GM12878 (cell line): ENCODE measurements around the gene NMUR1. TPM values are rescaled to one million over a fixed set of nuclear protein-coding genes. Genes with fewer than 3 reads are reported as not detected.

Experiments
- ATAC-seq: fragments of 200-7000 bp; cut with Tn5 transposase; 3 replicates; pipeline ENCODE4 v1.9.1; 2020; ENCODE audit warnings: mild to moderate bottlenecking, moderate library complexity
- BruUV-seq: library from RNA; stranded (reverse); fragments of 400-500 nt; replicated peaks from 2 replicates; lab custom pipeline; 2021; lab: Mats Ljungman, UMichigan
- CTCF ChIA-PET: fragments of 300-600 bp; sonication (Branson Sonifier 250); formaldehyde crosslinking; extraction: SDS; loops from one replicate; lab custom pipeline; 2021; ENCODE audit warnings: inconsistent platforms; lab: Yijun Ruan, JAX
- POLR2A ChIA-PET: fragments of 350-600 bp; formaldehyde crosslinking; extraction: SDS; loops from one replicate; lab custom pipeline; 2021; ENCODE audit warnings: inconsistent platforms; lab: Charles Lee
- RAD21 ChIA-PET: fragments of 300-600 bp; sonication (Branson Sonifier 250); formaldehyde crosslinking; loops from one replicate; lab custom pipeline; 2023; ENCODE audit warnings: antibody characterized with exemption; ENCODE audit not compliant: unreplicated experiment; lab: Charles Lee
- SMC1A ChIA-PET: fragments of 300-600 bp; sonication (Branson Sonifier 250); formaldehyde crosslinking; loops from one replicate; lab custom pipeline; 2023; ENCODE audit not compliant: unreplicated experiment, uncharacterized antibody; lab: Charles Lee
- DNase-seq: peaks from one replicate; pipeline ENCODE4 v3.0.0-alpha.2; 2011; ENCODE audit warnings: low read depth, low spot score
- FAIRE-seq: peaks from 3 replicates; lab custom pipeline; 2011; peaks lifted over from hg19 to GRCh38; lab: Jason Lieb, UNC
- H2AFZ ChIP-seq: 2 replicates; pipeline ENCODE4 v1.6.0; 2011; ENCODE audit warnings: low read depth, low read length, control low read depth; ENCODE audit not compliant: control insufficient read depth
- H3K27ac ChIP-seq: 2 replicates; pipeline ENCODE4 v1.5.1; 2011; ENCODE audit warnings: control low read depth; ENCODE audit not compliant: control insufficient read depth, insufficient read depth
- H3K27me3 ChIP-seq, 2 experiments: replicated peaks in 1 of 2; 2 replicates each; pipeline versions ENCODE4 v1.6.0 to v1.6.1; 2011; ENCODE audit warnings: low read length in 1 of 2; ENCODE audit not compliant: control insufficient read depth in 2 of 2, insufficient read depth in 2 of 2
- H3K36me3 ChIP-seq, 2 experiments: 2 replicates each; pipeline ENCODE4 v1.5.1; 2011; ENCODE audit warnings: low read length in 1 of 2; ENCODE audit not compliant: control insufficient read depth in 2 of 2, insufficient read depth in 2 of 2
- H3K4me1 ChIP-seq: 2 replicates; pipeline ENCODE4 v1.6.1; 2011; ENCODE audit warnings: mild to moderate bottlenecking, low read length, moderate library complexity, mixed read lengths; ENCODE audit not compliant: control insufficient read depth, insufficient read depth
- H3K4me2 ChIP-seq: 2 replicates; pipeline ENCODE4 v1.6.0; 2011; ENCODE audit warnings: control low read depth; ENCODE audit not compliant: control insufficient read depth, insufficient read depth
- H3K4me3 ChIP-seq: fragments of 200-600 bp; sonication (generic); 2 replicates; pipeline ENCODE4 v1.5.1; 2016
- H3K79me2 ChIP-seq: 2 replicates; pipeline ENCODE4 v1.6.0; 2011; ENCODE audit warnings: low read length; ENCODE audit not compliant: control insufficient read depth, insufficient read depth
- H3K9ac ChIP-seq: 2 replicates; pipeline ENCODE4 v1.8.0; 2011; ENCODE audit warnings: low read length, control low read depth, mixed read lengths; ENCODE audit not compliant: control insufficient read depth, insufficient read depth
- H3K9me3 ChIP-seq: replicated peaks from 3 replicates; pipeline ENCODE4 v1.5.1; 2011; ENCODE audit warnings: mild to moderate bottlenecking, low read length; ENCODE audit not compliant: control insufficient read depth, insufficient read depth
- H4K20me1 ChIP-seq: 2 replicates; pipeline ENCODE4 v1.6.0; 2011; ENCODE audit not compliant: control insufficient read depth, insufficient read depth
- CBX3 ChIP-seq: fragments of 200-600 bp; sonication (generic); IDR thresholded peaks from 2 replicates; pipeline ENCODE4 v1.6.1; 2016; ENCODE audit warnings: low read depth, borderline replicate concordance
- EED ChIP-seq: sonication (generic); IDR thresholded peaks from 2 replicates; pipeline ENCODE4 v1.6.1; 2016; ENCODE audit warnings: antibody characterized with exemption, low read depth
- MTA2 ChIP-seq: fragments of 450-650 bp; IDR thresholded peaks from 2 replicates; pipeline ENCODE4 v1.6.1; 2016; ENCODE audit warnings: low read depth, mild to moderate bottlenecking, moderate library complexity
- MYB ChIP-seq: fragments of 150-350 bp; IDR thresholded peaks from 2 replicates; pipeline ENCODE4 v1.6.1; 2014; ENCODE audit warnings: mild to moderate bottlenecking, low read depth, low read length, borderline replicate concordance
- NR2C1 ChIP-seq: fragments of 450-650 bp; IDR thresholded peaks from 2 replicates; pipeline ENCODE4 v1.6.1; 2017; ENCODE audit warnings: antibody characterized with exemption, mild to moderate bottlenecking, moderate library complexity
- NR2C2 ChIP-seq: IDR thresholded peaks from 2 replicates; pipeline ENCODE4 v1.6.1; 2011; ENCODE audit warnings: borderline replicate concordance, low read depth; ENCODE audit not compliant: control insufficient read depth, insufficient read length
- NR2F1 ChIP-seq: fragments of 450-650 bp; conservative IDR thresholded peaks from 2 replicates; pipeline ENCODE4 v1.6.1; 2017; ENCODE audit warnings: mild to moderate bottlenecking
- PKNOX1 ChIP-seq: fragments of 450-650 bp; IDR thresholded peaks from 2 replicates; pipeline ENCODE4 v1.6.1; 2016; ENCODE audit warnings: mild to moderate bottlenecking
- POU2F2 ChIP-seq: IDR thresholded peaks from 3 replicates; pipeline ENCODE4 v1.6.1; 2011; ENCODE audit warnings: low read depth, mild to moderate bottlenecking, low read length, borderline replicate concordance
- RELA ChIP-seq: fragments of 450-650 bp; IDR thresholded peaks from 2 replicates; pipeline ENCODE4 v1.8.0; 2014; ENCODE audit warnings: borderline replicate concordance; ENCODE audit not compliant: partially characterized antibody
- SMC3 ChIP-seq: IDR thresholded peaks from 2 replicates; pipeline ENCODE4 v1.6.1; 2011; ENCODE audit warnings: low read length, improper control_type of control experiment, borderline replicate concordance
- TCF12 ChIP-seq: IDR thresholded peaks from 2 replicates; pipeline ENCODE4 v1.6.1; 2011; ENCODE audit warnings: low read depth, mild to moderate bottlenecking, low read length
- YY1 ChIP-seq: IDR thresholded peaks from 2 replicates; pipeline ENCODE4 v1.6.1; 2011; ENCODE audit warnings: low read depth, mild to moderate bottlenecking, low read length
- ZBED1 ChIP-seq: IDR thresholded peaks from 2 replicates; pipeline ENCODE4 v1.6.1; 2016; ENCODE audit warnings: borderline replicate concordance
- WGBS: methylation state at CpG from one replicate; pipeline ENCODE4 v1.1.6; 2016; ENCODE audit warnings: low lambda C conversion rate; ENCODE audit not compliant: insufficient replicate concordance, insufficient coverage; ENCODE audit errors: missing lambda C conversion rate; 5-methylcytosine and 5-hydroxymethylcytosine counted together
- in situ Hi-C: fragments of 300-500 bp; cut with MboI; formaldehyde crosslinking; loops from 9 replicates; pipeline ENCODE4 v1.14.3; 2018; ENCODE audit warnings: mixed read lengths
- intact Hi-C: fragments of 100-400 bp; cut with micrococcal nuclease; formaldehyde crosslinking; loops from one replicate; pipeline ENCODE4 v1.14.2; 2022; ENCODE audit not compliant: unreplicated experiment
- polyA plus RNA-seq, 11 experiments: library from polyadenylated mRNA; depleted of rRNA in 4 of 11; unstranded in 6 of 11; stranded (reverse) in 5 of 11; fragments of >200 nt; fragmentation: Nextera tagmentation in 4 of 11; fragmentation: Illumina TruSeq in 1 of 11; extraction: Ambion mirVana in 4 of 11; extraction: Trizol in 1 of 11; gene quantifications; 1 replicate in 1 of 11; 2 replicates in 10 of 11; pipeline versions ENCODE4 v1.2.1 to v1.2.3, GENCODE V29; 2011 to 2016; ENCODE audit warnings: inconsistent platforms in 2 of 11, missing spikeins in 2 of 11, low read depth in 1 of 11
- total RNA-seq, 4 experiments: library from RNA; depleted of rRNA in 3 of 4; stranded (reverse); fragments of >200 nt in 3 of 4; fragmentation: Illumina TruSeq in 1 of 4; extraction: Trizol in 1 of 4; gene quantifications; 2 replicates each; pipeline versions ENCODE4 v1.2.1 to v1.2.3, GENCODE V29; 2013 to 2021
- TF ChIP-seq, protein P1 (sequence below): fragments of 450-650 bp; conservative IDR thresholded peaks from 2 replicates; pipeline ENCODE4 v1.6.1; 2017; ENCODE audit warnings: mild to moderate bottlenecking, moderate library complexity
- TF ChIP-seq, protein P2 (sequence below): fragments of 450-650 bp; IDR thresholded peaks from 2 replicates; pipeline ENCODE4 v1.6.1; 2017; ENCODE audit warnings: low read depth, mild to moderate bottlenecking, moderate library complexity

The NMUR1 gene
- total and polyA plus RNA-seq, 10 of the 15 experiments (the other 5 are each of a cell fraction or from before 2014, with no cell fraction given): under 0.01 to 0.08 (median 0.02) TPM; not detected in 5

- WGBS: 14% methylated on average over 14 of the region's 14 CpGs
- ChIA-PET CTCF (interaction anchor here (0.7 to 5.7 kb wide), 8 partner anchors 11 to 127 kb away, joined by 3 to 48 read pairs (median 6); no protein-coding TSS in a partner anchor), POLR2A (interaction anchor here (0.5 to 2.1 kb wide), 8 partner anchors 8 to 127 kb away, joined by 3 to 9 read pairs (median 6); partner anchors contain the start of gene NCL), SMC1A (interaction anchor here (0.6 to 2.7 kb wide), 8 partner anchors 10 to 69 kb away, joined by 3 to 21 read pairs (median 4); no protein-coding TSS in a partner anchor), RAD21 (interaction anchor here (0.8 to 2.8 kb wide), 14 partner anchors 8 to 619 kb away, joined by 3 to 18 read pairs (median 4); no protein-coding TSS in a partner anchor)
- H3K36me3 ChIP-seq: no peaks in the 10 kb centered on the region
- H3K79me2 ChIP-seq: no peaks in the 10 kb centered on the region
- peaks cover 6% of the 10 kb centered on the region; the same call in 2 of the 3 replicates for H3K9me3 ChIP-seq
- peak overlapping the region; percentile 97 for H3K27ac ChIP-seq
- in situ Hi-C loops: no loop called here
- DNase-seq: peak; percentile 98
- BruUV-seq: no TSS peak
- H3K4me2 ChIP-seq: peak overlapping the region; percentile 95
- peaks cover 30% of the 10 kb centered on the region for H3K4me1 ChIP-seq
- peak overlapping the region; percentile 84 for H2AFZ ChIP-seq
- H3K4me3 ChIP-seq: peak overlapping the region; percentile 43; the same call in 1 of the 2 replicates
- peak; percentile 99 for ATAC-seq
- intact Hi-C loops: loop anchor here (5.0 kb wide), 1 partner anchor 83 kb away; the partner anchor contains the start of gene NCL
- peak; percentile 99 for FAIRE-seq
- no peaks in the 10 kb centered on the region for H4K20me1 ChIP-seq
- peak overlapping the region; percentile 72 for H3K9ac ChIP-seq
- H3K27me3 ChIP-seq: no peaks in the 10 kb centered on the region
- TF ChIP-seq POU2F2 (peak; percentile 90), YY1 (peak; percentile 66; the same call in 1 of the 2 replicates), NR2C2 (no peak), NR2C1 (peak; percentile 67), MYB (peak; percentile 96), NR2F1 (peak; percentile 99), RELA (no peak), PKNOX1 (peak; percentile 89), ZBED1 (peak; percentile 97; the same call in 1 of the 2 replicates), TCF12 (peak; percentile 85), SMC3 (no peak), EED (peak; percentile 99), CBX3 (no peak), MTA2 (peak; percentile 95)
- TF ChIP-seq, protein P1, sequence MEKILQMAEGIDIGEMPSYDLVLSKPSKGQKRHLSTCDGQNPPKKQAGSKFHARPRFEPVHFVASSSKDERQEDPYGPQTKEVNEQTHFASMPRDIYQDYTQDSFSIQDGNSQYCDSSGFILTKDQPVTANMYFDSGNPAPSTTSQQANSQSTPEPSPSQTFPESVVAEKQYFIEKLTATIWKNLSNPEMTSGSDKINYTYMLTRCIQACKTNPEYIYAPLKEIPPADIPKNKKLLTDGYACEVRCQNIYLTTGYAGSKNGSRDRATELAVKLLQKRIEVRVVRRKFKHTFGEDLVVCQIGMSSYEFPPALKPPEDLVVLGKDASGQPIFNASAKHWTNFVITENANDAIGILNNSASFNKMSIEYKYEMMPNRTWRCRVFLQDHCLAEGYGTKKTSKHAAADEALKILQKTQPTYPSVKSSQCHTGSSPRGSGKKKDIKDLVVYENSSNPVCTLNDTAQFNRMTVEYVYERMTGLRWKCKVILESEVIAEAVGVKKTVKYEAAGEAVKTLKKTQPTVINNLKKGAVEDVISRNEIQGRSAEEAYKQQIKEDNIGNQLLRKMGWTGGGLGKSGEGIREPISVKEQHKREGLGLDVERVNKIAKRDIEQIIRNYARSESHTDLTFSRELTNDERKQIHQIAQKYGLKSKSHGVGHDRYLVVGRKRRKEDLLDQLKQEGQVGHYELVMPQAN: no peak; the same call in 1 of the 2 replicates
- TF ChIP-seq, protein P2, sequence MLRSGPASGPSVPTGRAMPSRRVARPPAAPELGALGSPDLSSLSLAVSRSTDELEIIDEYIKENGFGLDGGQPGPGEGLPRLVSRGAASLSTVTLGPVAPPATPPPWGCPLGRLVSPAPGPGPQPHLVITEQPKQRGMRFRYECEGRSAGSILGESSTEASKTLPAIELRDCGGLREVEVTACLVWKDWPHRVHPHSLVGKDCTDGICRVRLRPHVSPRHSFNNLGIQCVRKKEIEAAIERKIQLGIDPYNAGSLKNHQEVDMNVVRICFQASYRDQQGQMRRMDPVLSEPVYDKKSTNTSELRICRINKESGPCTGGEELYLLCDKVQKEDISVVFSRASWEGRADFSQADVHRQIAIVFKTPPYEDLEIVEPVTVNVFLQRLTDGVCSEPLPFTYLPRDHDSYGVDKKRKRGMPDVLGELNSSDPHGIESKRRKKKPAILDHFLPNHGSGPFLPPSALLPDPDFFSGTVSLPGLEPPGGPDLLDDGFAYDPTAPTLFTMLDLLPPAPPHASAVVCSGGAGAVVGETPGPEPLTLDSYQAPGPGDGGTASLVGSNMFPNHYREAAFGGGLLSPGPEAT: peak; percentile 88
Measured at GRCh38 chr2:231545105-231545902, 15.1 kb upstream of the NMUR1 start.
